Lung (tissue), 12 donors: ENCODE measurements around the gene CCDC194. TPM values are rescaled to one million over a fixed set of nuclear protein-coding genes. Genes with fewer than 3 reads are reported as not detected.

Experiments
- ATAC-seq: fragments of 200-7000 bp; cut with Tn5 transposase; one replicate; pipeline ENCODE4 v1.9.1; 2020; ENCODE audit warnings: moderate number of reproducible peaks; ENCODE audit not compliant: insufficient read depth, low FRiP score
- DNase-seq, 3 donors: peaks; one replicate each; pipeline ENCODE4 v3.0.0-alpha.2; 2013 to 2017
- H3K27ac ChIP-seq, 2 donors: one replicate each; pipeline ENCODE4 v1.5.1; 2013; ENCODE audit warnings: mild to moderate bottlenecking in 2 of 2, moderate library complexity in 2 of 2, control low read depth in 1 of 2, inconsistent platforms in 1 of 2, low read depth in 1 of 2, low read length in 1 of 2
- H3K27me3 ChIP-seq, 3 donors: one replicate each; pipeline ENCODE4 v1.5.1; 2013; ENCODE audit warnings: low read length in 2 of 3; ENCODE audit not compliant: control insufficient read depth in 3 of 3, insufficient read depth in 3 of 3
- H3K36me3 ChIP-seq, 4 donors: one replicate each; pipeline ENCODE4 v1.5.1; 2013; ENCODE audit warnings: low read length in 4 of 4, mild to moderate bottlenecking in 1 of 4, moderate library complexity in 1 of 4; ENCODE audit not compliant: control insufficient read depth in 4 of 4, insufficient read depth in 4 of 4
- H3K4me1 ChIP-seq, 5 donors: one replicate each; pipeline ENCODE4 v1.5.1; 2013; ENCODE audit warnings: low read length in 5 of 5, mild to moderate bottlenecking in 2 of 5, moderate library complexity in 1 of 5; ENCODE audit not compliant: control insufficient read depth in 5 of 5, insufficient read depth in 5 of 5
- H3K4me3 ChIP-seq: one replicate; pipeline ENCODE4 v1.5.1; 2013; ENCODE audit warnings: mild to moderate bottlenecking, control low read depth, moderate library complexity
- H3K9ac ChIP-seq, 2 donors: one replicate each; pipeline ENCODE4 v1.5.1; 2013; ENCODE audit warnings: low read length in 2 of 2, control low read depth in 1 of 2; ENCODE audit not compliant: insufficient read depth in 1 of 2
- H3K9me3 ChIP-seq, 4 donors: one replicate each; pipeline ENCODE4 v1.5.1; 2013; ENCODE audit warnings: low read length in 3 of 4, mild to moderate bottlenecking in 1 of 4, moderate library complexity in 1 of 4; ENCODE audit not compliant: control insufficient read depth in 4 of 4, insufficient read depth in 3 of 4
- CTCF ChIP-seq: IDR thresholded peaks from 2 replicates; pipeline ENCODE4 v1.5.1; 2012; ENCODE audit warnings: mild to moderate bottlenecking; ENCODE audit errors: control extremely low read depth, extremely low read depth
- WGBS, 2 donors: extraction: QIAGEN DNeasy Blood & Tissue Kit; methylation state at CpG; one replicate each; pipeline ENCODE4 v1.1.7; 2013; 5-methylcytosine and 5-hydroxymethylcytosine counted together
- polyA plus RNA-seq, 2 donors: library from polyadenylated mRNA; stranded (reverse); fragments of 200-250 nt; gene quantifications; one replicate each; pipeline ENCODE4 v1.2.1, GENCODE V29; 2013
- total RNA-seq, 2 donors: library from RNA; depleted of rRNA in 1 of 2; stranded (reverse); fragments of >200 nt in 1 of 2; gene quantifications; one replicate each; pipeline ENCODE4 v1.2.1, GENCODE V29; 2014 to 2021
- donor health status: control.
- donor health status: control.
- donor health status: Bipolar disorder and iron deficiency.
- donor health status: healthy.
- donor health status: DM: yes; HTN: yes; CAD: no.

Gene CCDC194
- total and polyA plus RNA-seq, 4 donors, result 0.13 to 0.74 (median 0.37) TPM; not detected in 1

GRCh38 chr19:17419154-17419620, 25.2 kb upstream of the CCDC194 start:
- no peak for ATAC-seq
- no peaks in the 10 kb centered on the region for H3K27me3 ChIP-seq
- H3K9me3 ChIP-seq, result no peaks in the 10 kb centered on the region
- H3K36me3 ChIP-seq, result peaks cover 0 to 7% (median 3%) of the 10 kb centered on the region in 4 donors
- no peak overlapping the region for H3K4me3 ChIP-seq
- peak overlapping the region; percentile 75 to 80 for H3K27ac ChIP-seq
- DNase-seq, result no peak
- TF ChIP-seq CTCF, result no peak
- 22 to 26% methylated on average over 8 of the region's 8 CpGs for WGBS, 2 donors
- peaks cover 2 to 14% (median 4%) of the 10 kb centered on the region in 5 donors for H3K4me1 ChIP-seq
- H3K9ac ChIP-seq, result peak overlapping the region in 1 of 2 donors; percentile 89

GRCh38 chr19:17418710-17419109, 24.7 kb upstream of the CCDC194 start:
- DNase-seq, result no peak
- Histone ChIP-seq H3K9ac (no peak overlapping the region), H3K4me1 (peaks cover 2 to 14% (median 4%) of the 10 kb centered on the region in 5 donors), H3K4me3 (no peak overlapping the region), H3K27ac (no peak overlapping the region), H3K9me3 (no peaks in the 10 kb centered on the region), H3K36me3 (peaks cover 0 to 7% (median 3%) of the 10 kb centered on the region in 4 donors), H3K27me3 (no peaks in the 10 kb centered on the region)
- 68 to 83% methylated on average over 3 of the region's 3 CpGs for WGBS, 2 donors
- no peak for ATAC-seq
- TF ChIP-seq CTCF, result no peak

GRCh38 chr19:17415121-17415520, 21.1 kb upstream of the CCDC194 start:
- H3K36me3 ChIP-seq, result peaks cover 0 to 2% (median 0%) of the 10 kb centered on the region in 4 donors
- H3K27me3 ChIP-seq, result no peaks in the 10 kb centered on the region
- ATAC-seq, result no peak
- DNase-seq, result no peak
- peaks cover 3 to 17% (median 4%) of the 10 kb centered on the region in 5 donors for H3K4me1 ChIP-seq
- WGBS, 2 donors, result 65 to 79% methylated on average over 6 of the region's 6 CpGs
- H3K4me3 ChIP-seq, result no peak overlapping the region
- no peaks in the 10 kb centered on the region for H3K9me3 ChIP-seq
- no peak overlapping the region for H3K9ac ChIP-seq
- H3K27ac ChIP-seq, result no peak overlapping the region
- no peak for TF ChIP-seq CTCF

- H3K9me3 ChIP-seq, result no peaks in the 10 kb centered on the region
- no peak overlapping the region for H3K4me3 ChIP-seq
- no peak for ATAC-seq
- no peak for TF ChIP-seq CTCF
- H3K4me1 ChIP-seq, result peaks cover 2 to 14% (median 4%) of the 10 kb centered on the region in 5 donors
- H3K36me3 ChIP-seq, result peaks cover 0 to 2% (median 0%) of the 10 kb centered on the region in 4 donors
- no peaks in the 10 kb centered on the region for H3K27me3 ChIP-seq
- no peak overlapping the region for H3K9ac ChIP-seq
- WGBS, 2 donors, result 89 to 94% methylated on average over 8 of the region's 8 CpGs
- no peak overlapping the region for H3K27ac ChIP-seq
- DNase-seq, result no peak
Observed at GRCh38 chr19:17414097-17414496, 20.1 kb upstream of the CCDC194 start.
